Panc1 (cell line): ENCODE measurements around the gene CPNE9. TPM values are rescaled to one million over a fixed set of nuclear protein-coding genes. Genes with fewer than 3 reads are reported as not detected.

Experiments used
- ATAC-seq: fragments of 200-7000 bp; cut with Tn5 transposase; 2 replicates; pipeline ENCODE4 v1.9.1; 2020; ENCODE audit warnings: mild to moderate bottlenecking, moderate library complexity
- BruUV-seq: library from RNA; stranded (reverse); fragments of 400-500 nt; replicated peaks from 2 replicates; lab custom pipeline; 2021; lab: Mats Ljungman, UMichigan
- CTCF ChIA-PET: fragments of 300-600 bp; sonication (Branson Sonifier 250); formaldehyde crosslinking; loops from one replicate; lab custom pipeline; 2022; ENCODE audit warnings: antibody characterized with exemption; lab: Charles Lee
- POLR2A ChIA-PET: fragments of 300-600 bp; sonication (Branson Sonifier 250); formaldehyde crosslinking; loops from one replicate; lab custom pipeline; 2022; ENCODE audit warnings: antibody characterized with exemption; lab: Charles Lee
- DNase-seq: peaks from one replicate; pipeline ENCODE4 v3.0.0-alpha.2; 2010; ENCODE audit warnings: low read depth, low spot score
- H3K27ac ChIP-seq: 2 replicates; pipeline ENCODE4 v1.5.1; 2011; ENCODE audit warnings: mild to moderate bottlenecking, low read length, inconsistent platforms
- H3K27me3 ChIP-seq: fragments of 200-500 bp; sonication (Bioruptor generic); 2 replicates; pipeline ENCODE4 v1.6.0; 2014; ENCODE audit warnings: low read length, inconsistent platforms; ENCODE audit not compliant: control insufficient read depth, insufficient read depth
- H3K36me3 ChIP-seq: fragments of 200-500 bp; sonication (Bioruptor generic); 2 replicates; pipeline ENCODE4 v1.5.1; 2014; ENCODE audit warnings: inconsistent platforms, mild to moderate bottlenecking, low read length, moderate library complexity; ENCODE audit not compliant: control insufficient read depth, insufficient read depth
- H3K4me1 ChIP-seq: 2 replicates; pipeline ENCODE4 v1.5.1; 2011; ENCODE audit warnings: inconsistent platforms, mild to moderate bottlenecking, low read length, moderate library complexity; ENCODE audit not compliant: control insufficient read depth, insufficient read depth
- H3K4me3 ChIP-seq, 2 experiments: 2 replicates each; pipeline ENCODE4 v1.5.1; 2011 to 2012; ENCODE audit warnings: low read depth in 2 of 2, low read length in 2 of 2, mild to moderate bottlenecking in 2 of 2, inconsistent platforms in 1 of 2, moderate library complexity in 1 of 2
- H3K9me3 ChIP-seq: fragments of 200-500 bp; sonication (Bioruptor generic); 2 replicates; pipeline ENCODE4 v1.5.1; 2014; ENCODE audit warnings: low read depth, mild to moderate bottlenecking, inconsistent platforms, low read length, moderate library complexity; ENCODE audit not compliant: control insufficient read depth, insufficient read depth
- CTCF ChIP-seq: fragments of 450-650 bp; IDR thresholded peaks from 2 replicates; pipeline ENCODE4 v1.5.1; 2017; ENCODE audit warnings: mild to moderate bottlenecking
- POLR2AphosphoS5 ChIP-seq: IDR thresholded peaks from 2 replicates; pipeline ENCODE4 v1.6.1; 2012; ENCODE audit warnings: mild to moderate bottlenecking, low read depth, low read length, moderate library complexity
- REST ChIP-seq, 2 experiments: IDR thresholded peaks; 2 replicates each; pipeline ENCODE4 v1.6.1; 2011 to 2012; ENCODE audit warnings: low read depth in 2 of 2, control low read depth in 1 of 2, low read length in 1 of 2, mild to moderate bottlenecking in 1 of 2, moderate library complexity in 1 of 2; ENCODE audit not compliant: insufficient read depth in 1 of 2
- SIN3A ChIP-seq: IDR thresholded peaks from 2 replicates; pipeline ENCODE4 v1.6.1; 2012; ENCODE audit warnings: low read depth, mild to moderate bottlenecking, low read length, moderate library complexity, borderline replicate concordance; ENCODE audit not compliant: insufficient read depth
- TCF7L2 ChIP-seq: IDR thresholded peaks from 2 replicates; pipeline ENCODE4 v1.6.1; 2011; ENCODE audit warnings: mild to moderate bottlenecking, low read depth, low read length, inconsistent platforms
- in situ Hi-C: cut with HindIII; loops from 2 replicates; pipeline ENCODE4 v1.10.0; 2016; ENCODE audit warnings: low sequenced_read_pairs, low pct_unique_long_range_greater_than_20kb
- intact Hi-C: fragments of 100-400 bp; cut with micrococcal nuclease; formaldehyde crosslinking; loops from one replicate; pipeline ENCODE4 v1.10.0; 2022; ENCODE audit not compliant: unreplicated experiment
- total RNA-seq: library from RNA; stranded (reverse); gene quantifications from one replicate; pipeline ENCODE4 v1.2.1, GENCODE V29; 2021; ENCODE audit not compliant: unreplicated experiment

Gene CPNE9
- total RNA-seq, 1 experiment from 2014 or later = 0.13 TPM

GRCh38 chr3:9673752-9674151 is 29.9 kb upstream of the CPNE9 start:
- ChIA-PET POLR2A (no interaction called here), CTCF (no interaction called here)
- ATAC-seq = no peak
- intact Hi-C loops (no loop called here), in situ Hi-C loops (no loop called here)
- TF ChIP-seq SIN3A = no peak
- TF ChIP-seq POLR2AphosphoS5 = no peak
- TF ChIP-seq TCF7L2 = no peak
- no peak for TF ChIP-seq REST (IDR thresholded peaks at IDR 0.05; ENCODE audit: insufficient read depth in 1 of 2, low read depth in 2 of 2, low read length in 1 of 2)
- no peak for TF ChIP-seq CTCF
- Histone ChIP-seq H3K4me3 (no peak overlapping the region), H3K36me3 (no peaks in the 10 kb centered on the region; the same call in 1 of the 2 replicates), H3K27me3 (no peaks in the 10 kb centered on the region), H3K9me3 (no peaks in the 10 kb centered on the region), H3K4me1 (no peaks in the 10 kb centered on the region), H3K27ac (no peak overlapping the region)
- DNase-seq = no peak
- BruUV-seq = no TSS peak

- intact Hi-C loops (no loop called here), in situ Hi-C loops (no loop called here)
- no peak for DNase-seq
- no peaks in the 10 kb centered on the region for H3K9me3 ChIP-seq
- no peak overlapping the region for H3K4me3 ChIP-seq
- ChIA-PET POLR2A (no interaction called here), CTCF (no interaction called here)
- TF ChIP-seq TCF7L2 (no peak), REST (IDR thresholded peaks at IDR 0.05; ENCODE audit: insufficient read depth in 1 of 2, low read depth in 2 of 2, low read length in 1 of 2) (no peak), CTCF (no peak), SIN3A (no peak), POLR2AphosphoS5 (no peak)
- no peaks in the 10 kb centered on the region for H3K4me1 ChIP-seq
- H3K27me3 ChIP-seq = no peaks in the 10 kb centered on the region
- BruUV-seq = no TSS peak
- H3K27ac ChIP-seq = no peak overlapping the region
- no peak for ATAC-seq
- no peaks in the 10 kb centered on the region; the same call in 1 of the 2 replicates for H3K36me3 ChIP-seq
Observed at GRCh38 chr3:9675736-9676290, 27.8 kb upstream of the CPNE9 start.
